Neural crest cell (in vitro differentiated cells): ENCODE data around the gene SBK1. TPM values are rescaled to one million over a fixed set of nuclear protein-coding genes. Genes with fewer than 3 reads are reported as not detected.

Experiments used
- DNase-seq: peaks from one replicate; pipeline ENCODE4 v3.0.0; 2021; ENCODE audit warnings: low read depth, mixed read lengths, low spot score
- H3K27ac Mint-ChIP-seq: one replicate; pipeline ENCODE4 v1.8.0; 2021; ENCODE audit warnings: mild to moderate bottlenecking, mixed read lengths; ENCODE audit not compliant: unreplicated experiment
- H3K27me3 Mint-ChIP-seq: 2 replicates; pipeline ENCODE4 v1.8.0; 2021; ENCODE audit warnings: low read depth, mild to moderate bottlenecking, mixed read lengths
- H3K36me3 Mint-ChIP-seq: 2 replicates; pipeline ENCODE4 v1.8.0; 2021; ENCODE audit warnings: low read depth, mild to moderate bottlenecking, mixed read lengths
- H3K4me1 Mint-ChIP-seq: 2 replicates; pipeline ENCODE4 v1.8.0; 2021; ENCODE audit warnings: mixed read lengths
- H3K4me3 Mint-ChIP-seq: one replicate; pipeline ENCODE4 v1.8.0; 2021; ENCODE audit warnings: mild to moderate bottlenecking, mixed read lengths
- H3K9me3 Mint-ChIP-seq: 2 replicates; pipeline ENCODE4 v1.8.0; 2021; ENCODE audit warnings: mixed read lengths
- CTCF ChIP-seq: fragments of 200-600 bp; sonication (generic); conservative IDR thresholded peaks from 2 replicates; pipeline ENCODE4 v1.5.0; 2021; ENCODE audit warnings: antibody characterized with exemption, mild to moderate bottlenecking
- total RNA-seq: library from RNA; stranded (reverse); gene quantifications from 2 replicates; pipeline ENCODE4 v1.2.1, GENCODE V29; 2021

The SBK1 gene
- total RNA-seq, 1 donor from 2014 or later = 79.0 TPM

GRCh38 chr16:28258567-28258966 is 33.8 kb upstream of the SBK1 start:
- TF ChIP-seq CTCF = no peak
- no peaks in the 10 kb centered on the region for H3K36me3 Mint-ChIP-seq
- no peaks in the 10 kb centered on the region for H3K9me3 Mint-ChIP-seq
- H3K4me1 Mint-ChIP-seq = peaks cover 6% of the 10 kb centered on the region
- H3K27ac Mint-ChIP-seq = no peak overlapping the region
- H3K4me3 Mint-ChIP-seq = no peak overlapping the region
- H3K27me3 Mint-ChIP-seq = peaks cover 13% of the 10 kb centered on the region
- no peak for DNase-seq

GRCh38 chr16:28259091-28259780 is 33.1 kb upstream of the SBK1 start:
- peaks cover 6% of the 10 kb centered on the region for H3K4me1 Mint-ChIP-seq
- H3K36me3 Mint-ChIP-seq = no peaks in the 10 kb centered on the region
- TF ChIP-seq CTCF = no peak
- DNase-seq = no peak
- H3K27ac Mint-ChIP-seq = no peak overlapping the region
- H3K9me3 Mint-ChIP-seq = no peaks in the 10 kb centered on the region
- H3K4me3 Mint-ChIP-seq = no peak overlapping the region
- H3K27me3 Mint-ChIP-seq = peaks cover 17% of the 10 kb centered on the region

- no peaks in the 10 kb centered on the region for H3K9me3 Mint-ChIP-seq
- no peak for TF ChIP-seq CTCF
- peaks cover 20% of the 10 kb centered on the region for H3K27me3 Mint-ChIP-seq
- H3K4me3 Mint-ChIP-seq = no peak overlapping the region
- no peak overlapping the region for H3K27ac Mint-ChIP-seq
- H3K36me3 Mint-ChIP-seq = no peaks in the 10 kb centered on the region
- no peak for DNase-seq
- peaks cover 6% of the 10 kb centered on the region for H3K4me1 Mint-ChIP-seq
Measured at GRCh38 chr16:28259781-28260150, 32.6 kb upstream of the SBK1 start.

GRCh38 chr16:28260193-28260592 is 32.1 kb upstream of the SBK1 start:
- Mint-ChIP-seq H3K27me3 (peaks cover 21% of the 10 kb centered on the region), H3K36me3 (no peaks in the 10 kb centered on the region), H3K4me3 (no peak overlapping the region), H3K4me1 (peaks cover 6% of the 10 kb centered on the region), H3K27ac (no peak overlapping the region), H3K9me3 (no peaks in the 10 kb centered on the region)
- TF ChIP-seq CTCF = no peak
- no peak for DNase-seq

- H3K9me3 Mint-ChIP-seq = no peaks in the 10 kb centered on the region
- H3K36me3 Mint-ChIP-seq = no peaks in the 10 kb centered on the region
- no peak overlapping the region for H3K4me3 Mint-ChIP-seq
- TF ChIP-seq CTCF = no peak
- H3K4me1 Mint-ChIP-seq = no peaks in the 10 kb centered on the region
- peak overlapping the region; percentile 50 for H3K27ac Mint-ChIP-seq
- DNase-seq = no peak
- peaks cover 21% of the 10 kb centered on the region for H3K27me3 Mint-ChIP-seq
Measured at GRCh38 chr16:28261942-28262341, 30.4 kb upstream of the SBK1 start.
